HFF-Myc (cell line): ENCODE measurements around the gene EXOC4.

Experiments
- DNase-seq: peaks from one replicate; pipeline ENCODE4 v3.0.0-alpha.2; 2011; ENCODE audit warnings: low read depth; ENCODE audit errors: extremely low read depth
- H3K4me3 ChIP-seq: replicated peaks from 2 replicates; pipeline ENCODE4 v1.5.1; 2011; ENCODE audit warnings: low read depth, mild to moderate bottlenecking, control low read depth, low read length
- TF ChIP-seq, protein P1 (sequence below): IDR thresholded peaks from 2 replicates; pipeline ENCODE4 v1.5.1; 2012; ENCODE audit warnings: mild to moderate bottlenecking, low read depth, low read length, control low read depth; ENCODE audit errors: missing control alignments

The EXOC4 gene

GRCh38 chr7:133611955-133612354 lies 359.1 kb downstream of the EXOC4 start:
- H3K4me3 ChIP-seq = no peak overlapping the region
- TF ChIP-seq, protein P1, sequence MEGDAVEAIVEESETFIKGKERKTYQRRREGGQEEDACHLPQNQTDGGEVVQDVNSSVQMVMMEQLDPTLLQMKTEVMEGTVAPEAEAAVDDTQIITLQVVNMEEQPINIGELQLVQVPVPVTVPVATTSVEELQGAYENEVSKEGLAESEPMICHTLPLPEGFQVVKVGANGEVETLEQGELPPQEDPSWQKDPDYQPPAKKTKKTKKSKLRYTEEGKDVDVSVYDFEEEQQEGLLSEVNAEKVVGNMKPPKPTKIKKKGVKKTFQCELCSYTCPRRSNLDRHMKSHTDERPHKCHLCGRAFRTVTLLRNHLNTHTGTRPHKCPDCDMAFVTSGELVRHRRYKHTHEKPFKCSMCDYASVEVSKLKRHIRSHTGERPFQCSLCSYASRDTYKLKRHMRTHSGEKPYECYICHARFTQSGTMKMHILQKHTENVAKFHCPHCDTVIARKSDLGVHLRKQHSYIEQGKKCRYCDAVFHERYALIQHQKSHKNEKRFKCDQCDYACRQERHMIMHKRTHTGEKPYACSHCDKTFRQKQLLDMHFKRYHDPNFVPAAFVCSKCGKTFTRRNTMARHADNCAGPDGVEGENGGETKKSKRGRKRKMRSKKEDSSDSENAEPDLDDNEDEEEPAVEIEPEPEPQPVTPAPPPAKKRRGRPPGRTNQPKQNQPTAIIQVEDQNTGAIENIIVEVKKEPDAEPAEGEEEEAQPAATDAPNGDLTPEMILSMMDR = no peak
- DNase-seq = no peak

GRCh38 chr7:133613250-133613790 lies 360.4 kb downstream of the EXOC4 start:
- no peak for DNase-seq
- TF ChIP-seq, protein P1 = no peak
- no peak overlapping the region for H3K4me3 ChIP-seq

DNA sequence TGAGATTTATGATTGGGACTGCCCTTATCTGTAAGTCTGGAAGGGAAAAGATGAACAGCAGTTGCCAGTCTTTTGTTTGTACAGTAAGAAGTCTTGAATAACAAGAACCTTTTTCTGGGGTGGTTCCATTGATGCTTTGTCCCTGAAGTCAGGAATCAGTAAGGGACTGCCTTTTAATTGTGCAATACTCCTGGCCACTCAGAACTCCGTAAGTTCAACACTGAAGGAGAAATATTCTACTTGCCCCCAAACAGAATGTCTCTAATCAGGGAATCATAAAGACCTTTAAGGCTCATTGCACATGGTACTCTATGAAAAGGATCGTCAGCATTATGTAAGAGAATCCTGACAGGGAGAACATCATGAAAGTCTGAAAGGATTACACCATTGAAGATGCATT lies 361.4 kb downstream of the EXOC4 start:
- DNase-seq = no peak
- TF ChIP-seq, protein P1 = no peak
- no peak overlapping the region for H3K4me3 ChIP-seq

DNA sequence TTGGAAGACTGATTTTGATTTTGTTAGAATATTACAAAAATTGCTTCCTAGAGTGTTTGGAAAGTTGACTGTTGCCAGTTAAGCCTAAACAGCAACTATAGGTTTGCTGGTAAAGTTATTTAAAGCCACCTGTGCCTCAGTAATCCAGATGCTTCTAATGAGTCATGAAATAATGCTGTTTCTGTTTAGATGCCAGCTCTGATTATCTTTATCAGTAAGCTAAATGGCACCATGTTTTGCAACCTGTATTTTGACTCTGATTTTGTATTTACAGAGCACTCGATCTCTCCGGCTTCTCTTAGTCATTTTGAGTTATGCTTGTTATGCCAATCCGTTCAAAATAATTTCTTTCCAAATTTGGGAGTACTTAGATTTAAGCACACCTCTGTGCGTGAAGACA lies 366.1 kb downstream of the EXOC4 start:
- TF ChIP-seq, protein P1 = no peak
- DNase-seq = no peak
- H3K4me3 ChIP-seq = no peak overlapping the region

- TF ChIP-seq, protein P1 = no peak
- no peak for DNase-seq
- no peak overlapping the region for H3K4me3 ChIP-seq
Measured at GRCh38 chr7:133619491-133619890, 366.6 kb downstream of the EXOC4 start.

DNA sequence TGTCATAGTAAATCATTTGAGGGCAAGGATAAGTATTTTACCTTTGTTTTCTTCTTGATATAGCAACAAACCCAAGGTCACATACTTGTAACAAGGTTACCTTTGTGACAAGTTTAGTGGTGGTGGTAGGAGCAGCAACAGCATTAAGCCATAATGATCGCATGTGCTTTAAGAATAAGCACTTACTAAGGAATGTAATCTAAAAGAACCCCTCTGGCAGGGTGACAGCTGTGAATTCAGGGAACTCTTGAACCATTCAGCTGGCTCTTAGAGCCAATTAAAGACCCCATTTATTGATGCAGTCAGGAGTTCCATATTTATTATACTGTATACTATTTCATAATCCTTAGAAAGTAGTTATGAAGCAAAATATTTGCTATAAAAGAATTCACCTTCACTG lies 370.8 kb downstream of the EXOC4 start:
- DNase-seq = no peak
- TF ChIP-seq, protein P1 = no peak
- H3K4me3 ChIP-seq = no peak overlapping the region

GRCh38 chr7:133625046-133625445 lies 372.2 kb downstream of the EXOC4 start:
- TF ChIP-seq, protein P1 = no peak
- no peak for DNase-seq
- H3K4me3 ChIP-seq = no peak overlapping the region
